ENCODE data around the gene GAGE10. TPM values are rescaled to one million over a fixed set of nuclear protein-coding genes. Genes with fewer than 3 reads are reported as not detected.
"Not testable (repeated sequence)": the region's sequence is repeated elsewhere in the genome, so short reads cannot be mapped to it uniquely, and the experiment has no call there.

Gene GAGE10
- total RNA-seq, 6 experiments from 2014 or later: not detected

DNA sequence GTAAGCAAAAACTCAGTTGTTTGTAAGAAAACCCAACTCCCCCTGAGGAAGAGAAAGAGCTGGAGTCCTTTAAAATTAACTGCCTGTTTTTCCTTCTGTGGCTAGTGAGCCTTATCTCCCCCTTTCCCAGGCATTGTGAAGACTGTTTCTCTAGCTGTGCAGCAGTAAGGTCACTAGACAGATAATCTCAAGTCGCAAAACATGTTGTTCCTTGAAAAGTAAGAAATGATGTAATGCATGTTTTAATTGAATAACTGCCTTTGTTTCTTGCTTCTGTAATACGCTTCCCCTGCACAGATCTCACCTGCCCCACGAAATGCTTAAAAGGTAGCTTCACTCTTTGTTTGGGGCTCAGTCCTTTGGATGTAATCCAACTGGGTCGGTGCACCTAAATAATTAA is 12.6 kb downstream of the GAGE10 start:
- H3K27me3 ChIP-seq: no peaks in the 10 kb centered on the region
- no peak for ATAC-seq
- intact Hi-C loops (cut with DNase I): no loop called here
- no peak for DNase-seq
- no peak overlapping the region for H3K27ac ChIP-seq
- WGBS (ENCODE audit: insufficient coverage, low coverage, low lambda C conversion rate, missing lambda C conversion rate): 66% methylated on average over 4 of the region's 4 CpGs
- no peak for TF ChIP-seq POLR2A (IDR thresholded peaks at IDR 0.05)
- TF ChIP-seq CTCF (IDR thresholded peaks at IDR 0.05): no peak
- no peak overlapping the region for H3K4me3 ChIP-seq
- no peaks in the 10 kb centered on the region for H3K4me1 ChIP-seq
- H3K36me3 ChIP-seq: no peaks in the 10 kb centered on the region
- H3K9me3 ChIP-seq: no peaks in the 10 kb centered on the region

DNA sequence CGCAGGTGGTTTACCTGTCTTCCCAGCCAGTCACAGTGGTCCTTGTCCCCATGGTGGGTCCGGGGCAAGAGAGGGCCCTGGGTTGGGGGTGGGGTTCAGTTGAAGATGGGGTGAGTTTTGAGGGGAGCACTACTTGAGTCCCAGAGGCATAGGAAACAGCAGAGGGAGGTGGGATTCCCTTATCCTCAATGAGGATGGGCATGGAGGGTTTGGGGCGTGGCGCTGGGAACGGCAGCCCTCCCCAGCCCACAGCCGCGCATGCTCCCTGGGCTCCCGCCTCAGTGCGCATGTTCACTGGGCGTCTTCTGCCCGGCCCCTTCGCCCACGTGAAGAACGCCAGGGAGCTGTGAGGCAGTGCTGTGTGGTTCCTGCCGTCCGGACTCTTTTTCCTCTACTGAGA is 18.3 kb downstream of the GAGE10 start, which contains the start of gene GAGE12J:
Gene GAGE12J (plus strand): TSS at position 301 of the 400 bp plus-strand sequence. CDS start 1,157 bp downstream, outside the sequence.
- H3K27ac ChIP-seq; H3K9me3 ChIP-seq; ATAC-seq; intact Hi-C loops (cut with DNase I); H3K36me3 ChIP-seq; DNase-seq; H3K4me3 ChIP-seq; H3K4me1 ChIP-seq; H3K27me3 ChIP-seq: not testable (repeated sequence)
- no CpG with 5 or more reads among the region's 16 CpGs for WGBS (ENCODE audit: insufficient coverage, low coverage, low lambda C conversion rate, missing lambda C conversion rate)

DNA sequence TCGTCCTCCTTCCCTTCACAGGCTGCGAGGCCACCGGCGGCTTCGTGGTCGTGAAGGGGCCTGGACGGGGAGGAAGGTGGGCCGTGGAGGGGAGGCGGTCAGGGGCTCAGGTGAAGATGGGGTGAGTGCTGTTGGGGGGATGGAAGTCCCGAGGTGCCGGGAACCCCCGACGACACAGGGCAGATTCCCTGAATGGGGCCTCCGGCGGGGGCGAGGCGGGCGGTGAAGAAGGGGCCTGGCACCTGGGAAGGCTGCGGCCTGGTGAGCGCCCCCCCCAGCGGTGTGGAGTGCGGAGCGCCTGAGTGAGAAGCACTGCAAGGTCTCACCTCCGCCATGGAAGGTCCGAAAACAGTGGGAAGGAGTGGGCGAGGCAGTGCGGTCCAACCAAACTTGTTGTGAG is 18.8 kb downstream of the GAGE10 start:
- H3K27ac ChIP-seq; H3K4me3 ChIP-seq; ATAC-seq; intact Hi-C loops (cut with DNase I); H3K36me3 ChIP-seq; H3K27me3 ChIP-seq; DNase-seq; H3K9me3 ChIP-seq; H3K4me1 ChIP-seq: not testable (repeated sequence)
- no CpG with 5 or more reads among the region's 27 CpGs for WGBS (ENCODE audit: insufficient coverage, low coverage, low lambda C conversion rate, missing lambda C conversion rate)

DNA sequence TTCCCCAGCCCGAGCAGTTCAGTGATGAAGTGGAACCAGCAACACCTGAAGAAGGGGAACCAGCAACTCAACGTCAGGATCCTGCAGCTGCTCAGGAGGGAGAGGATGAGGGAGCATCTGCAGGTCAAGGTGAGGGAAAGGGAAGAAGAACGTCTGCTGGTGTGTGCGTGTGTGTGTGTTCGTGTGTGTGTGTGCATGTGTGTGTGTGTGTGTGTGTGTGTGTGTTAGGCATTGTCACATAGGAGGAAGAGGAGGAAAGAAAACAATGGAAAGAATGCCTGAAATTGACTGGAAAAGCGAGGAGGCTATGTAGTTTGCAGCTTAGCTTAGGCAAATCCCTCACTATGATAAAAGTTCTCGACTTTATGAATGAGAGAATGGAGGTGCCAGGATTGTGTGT is 20.3 kb downstream of the GAGE10 start:
- 38% methylated on average over 4 of the region's 7 CpGs for WGBS (ENCODE audit: insufficient coverage, low coverage, low lambda C conversion rate, missing lambda C conversion rate)
- H3K4me1 ChIP-seq; intact Hi-C loops (cut with DNase I); H3K27me3 ChIP-seq; DNase-seq; ATAC-seq; H3K4me3 ChIP-seq; H3K36me3 ChIP-seq; H3K9me3 ChIP-seq; H3K27ac ChIP-seq: not testable (repeated sequence)

DNA sequence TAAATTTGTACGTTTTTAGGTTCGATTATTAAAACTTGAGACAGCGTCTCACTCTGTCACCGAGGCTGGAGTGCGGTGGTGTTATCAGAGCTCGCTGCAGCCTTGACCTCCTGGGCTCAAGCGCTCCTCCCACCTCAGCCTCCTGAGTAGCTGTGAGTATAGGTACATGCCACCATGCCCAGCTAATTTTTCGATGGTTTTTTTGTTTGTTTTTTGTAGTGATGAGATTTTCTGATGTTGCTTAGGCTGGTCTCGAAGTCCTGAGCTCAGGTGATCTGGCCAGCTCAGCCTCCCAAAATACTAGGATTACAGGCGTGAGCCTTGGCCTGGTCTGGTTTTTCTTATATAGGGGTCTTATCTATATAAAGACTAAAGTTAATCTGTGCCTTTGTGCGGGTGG is 27.0 kb downstream of the GAGE10 start:
- ATAC-seq; H3K27ac ChIP-seq; H3K9me3 ChIP-seq; H3K4me1 ChIP-seq; intact Hi-C loops (cut with DNase I); DNase-seq; H3K4me3 ChIP-seq; H3K36me3 ChIP-seq; H3K27me3 ChIP-seq: not testable (repeated sequence)
- 66% methylated on average over 5 of the region's 11 CpGs for WGBS (ENCODE audit: insufficient coverage, low coverage, low lambda C conversion rate, missing lambda C conversion rate)

GRCh38 chrX:49331282-49331681 is 27.8 kb downstream of the GAGE10 start, which contains the start of gene GAGE13:
GAGE13 (plus strand) TSS chrX:49331582; CDS start chrX:49332738, 1,156 bp downstream.
- not testable (repeated sequence) for DNase-seq
- WGBS (ENCODE audit: insufficient coverage, low coverage, low lambda C conversion rate, missing lambda C conversion rate): no CpG with 5 or more reads among the region's 16 CpGs

GRCh38 chrX:49331841-49332240 is 28.4 kb downstream of the GAGE10 start:
- H3K4me1 ChIP-seq; H3K27me3 ChIP-seq; H3K9me3 ChIP-seq; H3K4me3 ChIP-seq; ATAC-seq; H3K27ac ChIP-seq; H3K36me3 ChIP-seq; intact Hi-C loops (cut with DNase I): not testable (repeated sequence)
- no CpG with 5 or more reads among the region's 26 CpGs for WGBS (ENCODE audit: insufficient coverage, low coverage, low lambda C conversion rate, missing lambda C conversion rate)
- DNase-seq: peak in 2 of 3 donors; percentile 51 to 66

More at GRCh38 chrX:49331282-49331681, 27.8 kb downstream of the GAGE10 start, which contains the start of gene GAGE13:
- H3K27ac ChIP-seq; H3K9me3 ChIP-seq; H3K36me3 ChIP-seq; intact Hi-C loops (cut with DNase I); H3K27me3 ChIP-seq; H3K4me1 ChIP-seq; ATAC-seq; H3K4me3 ChIP-seq: not testable (repeated sequence)

- H3K4me1 ChIP-seq; intact Hi-C loops (cut with DNase I); H3K27me3 ChIP-seq; H3K4me3 ChIP-seq; H3K36me3 ChIP-seq; H3K27ac ChIP-seq; ATAC-seq; H3K9me3 ChIP-seq: not testable (repeated sequence)
- peak in 1 of 3 donors; percentile 42 for DNase-seq
- 84% methylated on average over 18 of the region's 24 CpGs for WGBS (ENCODE audit: insufficient coverage, low coverage, low lambda C conversion rate, missing lambda C conversion rate)
Measured at GRCh38 chrX:49341449-49341848, 38.0 kb downstream of the GAGE10 start.

GRCh38 chrX:49344496-49345175 is 41.2 kb downstream of the GAGE10 start:
- H3K4me1 ChIP-seq; H3K36me3 ChIP-seq; H3K27me3 ChIP-seq; DNase-seq; H3K4me3 ChIP-seq; intact Hi-C loops (cut with DNase I); H3K27ac ChIP-seq; ATAC-seq; H3K9me3 ChIP-seq: not testable (repeated sequence)
- WGBS (ENCODE audit: insufficient coverage, low coverage, low lambda C conversion rate, missing lambda C conversion rate): 66% methylated on average over 14 of the region's 15 CpGs

GRCh38 chrX:49345402-49345801 is 42.0 kb downstream of the GAGE10 start:
- ATAC-seq; H3K27me3 ChIP-seq; H3K9me3 ChIP-seq; H3K36me3 ChIP-seq; DNase-seq; H3K4me3 ChIP-seq; H3K4me1 ChIP-seq; intact Hi-C loops (cut with DNase I); H3K27ac ChIP-seq: not testable (repeated sequence)
- 55% methylated on average over 9 of the region's 10 CpGs for WGBS (ENCODE audit: insufficient coverage, low coverage, low lambda C conversion rate, missing lambda C conversion rate)

GRCh38 chrX:49346150-49346549 is 42.7 kb downstream of the GAGE10 start:
- intact Hi-C loops (cut with DNase I); ATAC-seq; H3K36me3 ChIP-seq; H3K4me1 ChIP-seq; H3K4me3 ChIP-seq; DNase-seq; H3K9me3 ChIP-seq; H3K27ac ChIP-seq; H3K27me3 ChIP-seq: not testable (repeated sequence)
- WGBS (ENCODE audit: insufficient coverage, low coverage, low lambda C conversion rate, missing lambda C conversion rate): 72% methylated on average over 11 of the region's 11 CpGs

Data from right lobe of liver (tissue), 6 donors.